Hematopoietic multipotent progenitor cell treated with erythropoietin and hydrocortisone succinate and interleukin-3 and kit ligand, for 8 days (in vitro differentiated cells): ENCODE measurements around the gene FAM209B.
A peak's percentile ranks its signal among the peaks of the same experiment; 100 is the strongest.
"Not testable (repeated sequence)": the region's sequence is repeated elsewhere in the genome, so short reads cannot be mapped to it uniquely, and the experiment has no call there.

Experiments
- DNase-seq: peaks from one replicate; pipeline ENCODE4 v3.0.0-alpha.2; 2015

Gene FAM209B

GRCh38 chr20:56532946-56533345 is at the start of gene FAM209B:
Gene FAM209B, plus strand, starts transcription at chr20:56533246. Its CDS starts 96 bp downstream, at chr20:56533342.
- DNase-seq, result not testable (repeated sequence)

- no peak for DNase-seq
Measured at GRCh38 chr20:56483970-56484369, 49.1 kb upstream of the FAM209B start.

- DNase-seq, result no peak
Measured at GRCh38 chr20:56487216-56487615, 45.8 kb upstream of the FAM209B start.

- DNase-seq, result peak; percentile 60
Measured at GRCh38 chr20:56488566-56488965, 44.5 kb upstream of the FAM209B start.

GRCh38 chr20:56501116-56501515 is 31.9 kb upstream of the FAM209B start:
- DNase-seq, result no peak

- no peak for DNase-seq
Measured at GRCh38 chr20:56503916-56504315, 29.1 kb upstream of the FAM209B start.

GRCh38 chr20:56504373-56505005 is 28.6 kb upstream of the FAM209B start:
- DNase-seq, result no peak

- DNase-seq, result no peak
Measured at GRCh38 chr20:56506103-56506502, 26.9 kb upstream of the FAM209B start.

- DNase-seq, result no peak
Measured at GRCh38 chr20:56511926-56512325, 21.1 kb upstream of the FAM209B start.

- DNase-seq, result no peak
Measured at GRCh38 chr20:56513161-56514150, 19.6 kb upstream of the FAM209B start.

- DNase-seq, result no peak
Measured at GRCh38 chr20:56516631-56517030, 16.4 kb upstream of the FAM209B start.

- no peak for DNase-seq
Measured at GRCh38 chr20:56517211-56517610, 15.8 kb upstream of the FAM209B start.

GRCh38 chr20:56517641-56518040 is 15.4 kb upstream of the FAM209B start:
- no peak for DNase-seq

GRCh38 chr20:56518126-56518525 is 14.9 kb upstream of the FAM209B start:
- no peak for DNase-seq

- DNase-seq, result peak; percentile 80
Measured at GRCh38 chr20:56518721-56519398, 14.2 kb upstream of the FAM209B start.

GRCh38 chr20:56519551-56519950 is 13.5 kb upstream of the FAM209B start:
- no peak for DNase-seq

- no peak for DNase-seq
Measured at GRCh38 chr20:56520180-56520579, 12.9 kb upstream of the FAM209B start.

GRCh38 chr20:56520746-56521354 is 12.2 kb upstream of the FAM209B start:
- not testable (repeated sequence) for DNase-seq

- no peak for DNase-seq
Measured at GRCh38 chr20:56522311-56522710, 10.7 kb upstream of the FAM209B start.

GRCh38 chr20:56524444-56524843 is 8.6 kb upstream of the FAM209B start, which contains the start of gene FAM209A:
Gene FAM209A, plus strand, starts transcription at chr20:56524744. Its CDS starts 65 bp downstream, at chr20:56524809.
- not testable (repeated sequence) for DNase-seq

- no peak for DNase-seq
Measured at GRCh38 chr20:56527521-56527920, 5.5 kb upstream of the FAM209B start.

- no peak for DNase-seq
Measured at GRCh38 chr20:56537997-56538396, 5.0 kb downstream of the FAM209B start.

- no peak for DNase-seq
Measured at GRCh38 chr20:56540415-56540814, 7.4 kb downstream of the FAM209B start.
